ENCODE measurements around the gene GABRE.

GABRE gene

GRCh38 chrX:151977009-151977408 lies 2.5 kb upstream of the GABRE start:
- 78% methylated on average over 5 of the region's 5 CpGs for WGBS
- no peak overlapping the region for H3K4me3 ChIP-seq (ENCODE audit: insufficient read depth in 1 of 2, low read depth in 1 of 2, low read length in 2 of 2)
- H3K27ac ChIP-seq (ENCODE audit: low read length, poor library complexity, severe bottlenecking): no peak overlapping the region

GRCh38 chrX:151975736-151976275 lies 1.3 kb upstream of the GABRE start:
- no peak overlapping the region for H2BK12ac ChIP-seq (ENCODE audit: low read length in 2 of 2)
- no peak overlapping the region for H3K18ac ChIP-seq (ENCODE audit: low read depth in 1 of 2, low read length in 2 of 2)
- no peak overlapping the region for H3K4me2 ChIP-seq (ENCODE audit: low read length, poor library complexity, severe bottlenecking)
- no peak overlapping the region for H2BK5ac ChIP-seq (ENCODE audit: low read depth, low read length, poor library complexity, severe bottlenecking)
- no peak overlapping the region for H2AK5ac ChIP-seq (ENCODE audit: low read length, severe bottlenecking)
- H3K9me3 ChIP-seq (ENCODE audit: control insufficient read depth, low read length): no peaks in the 10 kb centered on the region
- no peak overlapping the region for H3K4me3 ChIP-seq (ENCODE audit: insufficient read depth in 1 of 2, low read depth in 1 of 2, low read length in 2 of 2)
- no peaks in the 10 kb centered on the region for H3K79me1 ChIP-seq (replicated peaks; ENCODE audit: low read length, poor library complexity, severe bottlenecking)
- H3K27ac ChIP-seq (ENCODE audit: low read length, poor library complexity, severe bottlenecking): no peak overlapping the region
- H2BK120ac ChIP-seq (ENCODE audit: low read depth, low read length): no peak overlapping the region
- no peak overlapping the region for H3K4ac ChIP-seq (ENCODE audit: low read depth in 1 of 2, low read length in 2 of 2)
- WGBS: 86% methylated on average over 5 of the region's 5 CpGs
- H3K4me1 ChIP-seq (ENCODE audit: control insufficient read depth, insufficient read depth, low read depth, low read length): peaks cover 13% of the 10 kb centered on the region
- no peak overlapping the region for H3K23ac ChIP-seq (ENCODE audit: low read length in 2 of 2)
- H4K91ac ChIP-seq (ENCODE audit: low read length): no peak overlapping the region
- H3K27me3 ChIP-seq (ENCODE audit: control insufficient read depth in 1 of 2, insufficient read depth in 1 of 2, low read length in 2 of 2): peaks cover 0 to 38% of the 10 kb centered on the region in 2 experiments
- H4K8ac ChIP-seq (ENCODE audit: low read length): no peak overlapping the region
- no peaks in the 10 kb centered on the region for H3K36me3 ChIP-seq (ENCODE audit: control insufficient read depth in 1 of 2, insufficient read depth in 2 of 2, low read depth in 1 of 2, low read length in 2 of 2)
- no peak overlapping the region for H2BK15ac ChIP-seq (ENCODE audit: low read depth, poor library complexity, severe bottlenecking)
- no peak overlapping the region for H2AFZ ChIP-seq (ENCODE audit: low read depth, low read length)
- no peak for DNase-seq
- H3K9ac ChIP-seq (ENCODE audit: low read length): no peak overlapping the region
- no peak overlapping the region for H3K14ac ChIP-seq (ENCODE audit: low read length in 2 of 2)

More at GRCh38 chrX:151977009-151977408, 2.5 kb upstream of the GABRE start:
- Histone ChIP-seq H3K14ac (ENCODE audit: low read length in 2 of 2) (no peak overlapping the region), H4K8ac (ENCODE audit: low read length) (no peak overlapping the region), H3K27me3 (ENCODE audit: control insufficient read depth in 1 of 2, insufficient read depth in 1 of 2, low read length in 2 of 2) (peaks cover 0 to 38% of the 10 kb centered on the region in 2 experiments), H3K4me2 (ENCODE audit: low read length, poor library complexity, severe bottlenecking) (no peak overlapping the region), H2BK5ac (ENCODE audit: low read depth, low read length, poor library complexity, severe bottlenecking) (no peak overlapping the region), H3K9ac (ENCODE audit: low read length) (no peak overlapping the region), H3K23ac (ENCODE audit: low read length in 2 of 2) (no peak overlapping the region), H4K91ac (ENCODE audit: low read length) (no peak overlapping the region), H2AFZ (ENCODE audit: low read depth, low read length) (no peak overlapping the region), H2BK120ac (ENCODE audit: low read depth, low read length) (no peak overlapping the region), H3K18ac (ENCODE audit: low read depth in 1 of 2, low read length in 2 of 2) (no peak overlapping the region), H3K4ac (ENCODE audit: low read depth in 1 of 2, low read length in 2 of 2) (no peak overlapping the region), H3K36me3 (ENCODE audit: control insufficient read depth in 1 of 2, insufficient read depth in 2 of 2, low read depth in 1 of 2, low read length in 2 of 2) (no peaks in the 10 kb centered on the region), H3K4me1 (ENCODE audit: control insufficient read depth, insufficient read depth, low read depth, low read length) (peaks cover 12% of the 10 kb centered on the region), H2BK12ac (ENCODE audit: low read length in 2 of 2) (no peak overlapping the region), H3K9me3 (ENCODE audit: control insufficient read depth, low read length) (no peaks in the 10 kb centered on the region), H2BK15ac (ENCODE audit: low read depth, poor library complexity, severe bottlenecking) (no peak overlapping the region), H3K79me1 (replicated peaks; ENCODE audit: low read length, poor library complexity, severe bottlenecking) (no peaks in the 10 kb centered on the region), H2AK5ac (ENCODE audit: low read length, severe bottlenecking) (no peak overlapping the region)
- DNase-seq: no peak

GRCh38 chrX:151975228-151975593 lies 735 bp upstream of the GABRE start:
- H3K4ac ChIP-seq (ENCODE audit: low read depth in 1 of 2, low read length in 2 of 2): no peak overlapping the region
- no peak overlapping the region for H3K23ac ChIP-seq (ENCODE audit: low read length in 2 of 2)
- H2AK5ac ChIP-seq (ENCODE audit: low read length, severe bottlenecking): no peak overlapping the region
- no peak for DNase-seq
- 68% methylated on average over 7 of the region's 8 CpGs for WGBS
- H4K91ac ChIP-seq (ENCODE audit: low read length): no peak overlapping the region
- no peaks in the 10 kb centered on the region for H3K9me3 ChIP-seq (ENCODE audit: control insufficient read depth, low read length)
- no peak overlapping the region for H2BK12ac ChIP-seq (ENCODE audit: low read length in 2 of 2)
- no peak overlapping the region for H3K14ac ChIP-seq (ENCODE audit: low read length in 2 of 2)
- no peaks in the 10 kb centered on the region for H3K79me1 ChIP-seq (replicated peaks; ENCODE audit: low read length, poor library complexity, severe bottlenecking)
- H3K27me3 ChIP-seq (ENCODE audit: control insufficient read depth in 1 of 2, insufficient read depth in 1 of 2, low read length in 2 of 2): peaks cover 0 to 38% of the 10 kb centered on the region in 2 experiments
- no peak overlapping the region for H2BK5ac ChIP-seq (ENCODE audit: low read depth, low read length, poor library complexity, severe bottlenecking)
- H4K8ac ChIP-seq (ENCODE audit: low read length): no peak overlapping the region
- H3K4me1 ChIP-seq (ENCODE audit: control insufficient read depth, insufficient read depth, low read depth, low read length): peaks cover 13% of the 10 kb centered on the region
- no peak overlapping the region for H3K27ac ChIP-seq (ENCODE audit: low read length, poor library complexity, severe bottlenecking)
- no peak overlapping the region for H2AFZ ChIP-seq (ENCODE audit: low read depth, low read length)
- no peak overlapping the region for H2BK120ac ChIP-seq (ENCODE audit: low read depth, low read length)
- H3K4me2 ChIP-seq (ENCODE audit: low read length, poor library complexity, severe bottlenecking): no peak overlapping the region
- no peak overlapping the region for H3K18ac ChIP-seq (ENCODE audit: low read depth in 1 of 2, low read length in 2 of 2)
- H3K36me3 ChIP-seq (ENCODE audit: control insufficient read depth in 1 of 2, insufficient read depth in 2 of 2, low read depth in 1 of 2, low read length in 2 of 2): no peaks in the 10 kb centered on the region
- H2BK15ac ChIP-seq (ENCODE audit: low read depth, poor library complexity, severe bottlenecking): no peak overlapping the region
- H3K4me3 ChIP-seq (ENCODE audit: insufficient read depth in 1 of 2, low read depth in 1 of 2, low read length in 2 of 2): peak overlapping the region in 1 of 2 experiments; percentile 49
- H3K9ac ChIP-seq (ENCODE audit: low read length): peak overlapping the region; percentile 36

- Histone ChIP-seq H3K9ac (ENCODE audit: low read length) (peak overlapping the region; percentile 84), H3K27ac (ENCODE audit: low read length, poor library complexity, severe bottlenecking) (no peak overlapping the region), H2BK5ac (ENCODE audit: low read depth, low read length, poor library complexity, severe bottlenecking) (no peak overlapping the region), H2BK15ac (ENCODE audit: low read depth, poor library complexity, severe bottlenecking) (no peak overlapping the region), H4K8ac (ENCODE audit: low read length) (no peak overlapping the region), H2AK5ac (ENCODE audit: low read length, severe bottlenecking) (no peak overlapping the region), H2AFZ (ENCODE audit: low read depth, low read length) (no peak overlapping the region), H3K14ac (ENCODE audit: low read length in 2 of 2) (no peak overlapping the region), H3K27me3 (ENCODE audit: control insufficient read depth in 1 of 2, insufficient read depth in 1 of 2, low read length in 2 of 2) (peaks cover 0 to 35% of the 10 kb centered on the region in 2 experiments), H3K4me3 (ENCODE audit: insufficient read depth in 1 of 2, low read depth in 1 of 2, low read length in 2 of 2) (peak overlapping the region; percentile 54 to 81), H3K23ac (ENCODE audit: low read length in 2 of 2) (no peak overlapping the region), H3K4ac (ENCODE audit: low read depth in 1 of 2, low read length in 2 of 2) (no peak overlapping the region), H3K18ac (ENCODE audit: low read depth in 1 of 2, low read length in 2 of 2) (no peak overlapping the region), H2BK120ac (ENCODE audit: low read depth, low read length) (no peak overlapping the region), H4K91ac (ENCODE audit: low read length) (no peak overlapping the region), H3K4me1 (ENCODE audit: control insufficient read depth, insufficient read depth, low read depth, low read length) (peaks cover 15% of the 10 kb centered on the region), H3K9me3 (ENCODE audit: control insufficient read depth, low read length) (no peaks in the 10 kb centered on the region), H2BK12ac (ENCODE audit: low read length in 2 of 2) (no peak overlapping the region), H3K4me2 (ENCODE audit: low read length, poor library complexity, severe bottlenecking) (peak overlapping the region; percentile 79), H3K36me3 (ENCODE audit: control insufficient read depth in 1 of 2, insufficient read depth in 2 of 2, low read depth in 1 of 2, low read length in 2 of 2) (peaks cover 0 to 12% of the 10 kb centered on the region in 2 experiments), H3K79me1 (replicated peaks; ENCODE audit: low read length, poor library complexity, severe bottlenecking) (peaks cover 1% of the 10 kb centered on the region)
- 26% methylated on average over 7 of the region's 21 CpGs for WGBS
- peak; percentile 1 for DNase-seq
These were observed 583 bp downstream of the GABRE start for GRCh38 chrX:151973851-151974335.
